Sciatic nerve (tissue), 2 donors: ENCODE results near the gene DENND2C. TPM values are rescaled to one million over a fixed set of nuclear protein-coding genes. Genes with fewer than 3 reads are reported as not detected.

ENCODE experiments used
- ATAC-seq: fragments of 200-7000 bp; cut with Tn5 transposase; one replicate; pipeline ENCODE4 v1.9.1; 2020; ENCODE audit warnings: mild to moderate bottlenecking, moderate library complexity
- DNase-seq: peaks from one replicate; pipeline ENCODE4 v3.0.0-alpha.2; 2020; ENCODE audit warnings: low spot score
- intact Hi-C: fragments of 100-400 bp; cut with DNase I; formaldehyde crosslinking; loops from one replicate; pipeline ENCODE4 v1.14.2; 2022
- total RNA-seq: library from RNA; stranded (reverse); fragmentation: NEBNext Ultra II Directional; extraction: Animal tissue kit (Norgen Biotek cat#: 25700); gene quantifications from one replicate; pipeline ENCODE4 v1.2.1, GENCODE V29; 2021
- donor health status: DM: no; HTN: no; CAD: no.
- donor health status: DM: no; HTN: no; CAD: no.

DENND2C gene
- total RNA-seq, 1 donor from 2014 or later: 4.5 TPM

DNA sequence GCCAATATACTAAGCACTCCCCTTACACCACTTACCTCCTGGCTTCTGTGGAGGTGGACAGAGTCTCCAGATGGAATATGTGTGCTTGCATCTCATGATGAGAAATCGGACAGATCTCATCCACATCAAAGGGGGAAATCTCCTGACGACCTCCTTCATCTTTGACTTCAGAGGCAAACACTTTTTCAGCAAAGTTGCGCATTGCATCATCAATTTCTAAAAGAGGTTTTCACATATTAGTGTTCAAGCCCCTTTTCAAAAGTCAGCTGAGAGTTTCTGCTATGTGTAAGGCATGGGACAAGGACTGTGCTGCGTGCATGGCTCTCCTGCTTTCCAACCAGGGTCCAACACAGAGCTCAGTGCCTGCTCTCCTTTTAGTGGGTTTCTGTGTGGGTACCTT lies 18.7 kb upstream of the DENND2C start:
- DNase-seq: no peak
- ATAC-seq: no peak
- intact Hi-C loops: no loop called here

DNA sequence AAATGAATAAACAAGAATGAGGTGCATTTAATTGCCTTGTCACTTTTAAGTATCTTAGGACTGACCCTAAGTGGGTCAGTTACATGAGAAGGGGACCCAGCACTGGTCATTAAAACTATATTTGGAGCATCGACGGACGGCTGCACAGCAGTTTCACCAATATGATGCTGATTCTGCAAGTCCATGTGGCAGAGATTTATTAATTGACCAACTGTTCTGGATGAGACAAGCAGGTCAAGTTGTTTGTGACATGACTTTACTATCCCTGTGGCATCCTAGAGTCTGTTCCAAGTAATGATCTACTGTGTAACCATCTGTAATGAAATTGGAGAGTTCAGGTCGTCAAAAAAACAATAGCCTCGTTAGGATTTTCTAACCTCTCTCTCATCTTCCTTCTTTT lies 16.0 kb upstream of the DENND2C start:
- DNase-seq: no peak
- ATAC-seq: no peak
- intact Hi-C loops: no loop called here

DNA sequence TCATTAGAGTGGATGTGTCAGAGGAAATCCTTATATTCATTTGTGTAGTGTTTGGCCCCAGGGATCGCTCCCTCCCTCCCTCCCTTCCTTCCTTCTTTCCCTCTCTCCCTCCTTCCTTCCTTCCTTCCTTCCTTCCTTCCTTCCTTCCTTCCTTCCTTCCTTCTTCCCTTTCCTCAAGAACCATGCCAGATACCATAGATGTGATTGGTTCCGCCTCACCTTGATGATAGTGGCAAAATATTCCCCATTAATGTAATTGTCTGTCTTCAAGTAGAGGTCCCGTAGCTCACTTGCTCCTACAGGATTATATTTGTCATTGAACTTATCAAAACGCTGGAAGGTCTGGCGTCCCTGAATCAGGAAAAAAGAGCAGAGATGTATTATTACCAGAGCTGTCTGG lies 7.8 kb upstream of the DENND2C start:
- intact Hi-C loops: no loop called here
- DNase-seq (no peak), ATAC-seq (no peak)

DNA sequence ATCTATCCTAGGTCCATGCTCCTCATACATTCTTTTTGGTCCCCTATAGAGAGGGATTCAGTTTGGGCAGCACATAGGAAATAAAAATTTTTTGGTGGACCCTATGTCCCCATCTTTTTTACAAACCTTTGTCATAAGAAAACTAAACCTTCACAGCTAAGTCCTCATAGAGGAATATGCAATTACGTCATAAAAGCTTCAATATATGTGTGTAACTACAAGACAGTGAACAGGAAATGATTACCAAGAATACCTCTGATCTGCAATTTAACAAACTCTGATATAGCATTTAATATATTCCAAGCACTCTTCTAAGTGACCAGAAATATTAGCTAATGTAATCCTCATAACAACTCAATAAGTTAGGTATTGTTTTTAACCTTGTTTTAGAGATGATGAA lies 6.3 kb upstream of the DENND2C start:
- DNase-seq (no peak), ATAC-seq (no peak)
- intact Hi-C loops: no loop called here

DNA sequence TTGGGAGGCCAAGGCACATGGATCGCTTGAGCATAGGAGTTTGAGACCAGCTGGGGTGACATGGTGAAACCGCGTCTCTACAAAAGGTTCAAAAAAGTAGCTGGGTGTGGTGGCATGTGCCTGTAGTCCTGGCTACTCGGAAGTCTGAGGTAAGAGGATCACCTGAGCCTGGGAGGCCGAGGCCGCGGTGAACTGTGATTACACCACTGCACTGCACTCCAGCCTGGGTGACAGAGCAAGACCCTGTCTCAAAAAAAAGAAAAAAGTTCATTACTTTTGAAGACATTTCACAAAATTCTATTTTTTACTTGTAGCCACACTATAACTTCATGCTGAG lies 2.1 kb upstream of the DENND2C start:
- intact Hi-C loops: no loop called here

DNA sequence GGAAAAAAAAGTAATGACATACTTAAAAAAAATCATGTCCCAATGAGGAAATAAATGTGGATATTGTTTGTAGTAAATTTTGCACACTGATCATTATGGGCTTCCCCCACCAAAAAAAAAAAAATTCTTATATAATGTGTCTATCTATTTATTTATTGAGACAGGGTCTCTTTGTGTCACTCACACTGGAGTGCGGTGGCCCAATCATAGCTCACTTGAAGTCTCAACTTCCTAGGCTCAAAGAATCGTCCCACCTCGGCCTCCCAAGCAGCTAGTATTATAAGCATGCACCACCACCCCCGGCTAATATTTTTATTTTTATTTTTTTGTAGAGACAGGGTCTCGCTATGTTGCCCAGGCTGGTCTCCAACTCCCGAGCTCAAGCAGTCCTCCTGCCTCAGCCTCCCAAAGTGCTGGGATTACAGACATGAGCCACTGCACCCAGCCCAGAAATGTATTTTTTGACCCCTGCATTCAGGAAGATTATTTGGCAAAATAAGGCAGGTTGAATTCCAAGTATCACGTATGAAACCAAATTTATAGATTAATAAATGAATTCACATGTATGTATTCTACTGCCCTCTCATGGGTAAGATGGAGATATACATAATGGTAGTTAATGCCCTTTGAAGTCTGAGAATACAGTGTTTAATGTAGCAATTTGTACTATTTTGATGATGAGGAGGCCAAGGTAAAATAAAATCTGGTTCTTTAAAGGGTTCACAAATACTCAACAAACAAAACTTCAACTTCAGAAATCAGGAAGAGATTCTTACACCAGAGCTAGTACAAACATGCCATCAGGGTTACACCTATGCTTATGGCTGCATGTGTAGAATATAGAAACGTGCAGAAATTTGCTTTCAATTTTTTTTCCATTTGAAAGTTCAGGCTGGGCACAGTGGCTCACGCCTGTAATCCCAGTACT lies 1.4 kb upstream of the DENND2C start:
- intact Hi-C loops: no loop called here
- ATAC-seq (no peak), DNase-seq (no peak)

More for the DNA sequence above, 2.1 kb upstream of the DENND2C start:
- ATAC-seq (no peak), DNase-seq (no peak)

DNA sequence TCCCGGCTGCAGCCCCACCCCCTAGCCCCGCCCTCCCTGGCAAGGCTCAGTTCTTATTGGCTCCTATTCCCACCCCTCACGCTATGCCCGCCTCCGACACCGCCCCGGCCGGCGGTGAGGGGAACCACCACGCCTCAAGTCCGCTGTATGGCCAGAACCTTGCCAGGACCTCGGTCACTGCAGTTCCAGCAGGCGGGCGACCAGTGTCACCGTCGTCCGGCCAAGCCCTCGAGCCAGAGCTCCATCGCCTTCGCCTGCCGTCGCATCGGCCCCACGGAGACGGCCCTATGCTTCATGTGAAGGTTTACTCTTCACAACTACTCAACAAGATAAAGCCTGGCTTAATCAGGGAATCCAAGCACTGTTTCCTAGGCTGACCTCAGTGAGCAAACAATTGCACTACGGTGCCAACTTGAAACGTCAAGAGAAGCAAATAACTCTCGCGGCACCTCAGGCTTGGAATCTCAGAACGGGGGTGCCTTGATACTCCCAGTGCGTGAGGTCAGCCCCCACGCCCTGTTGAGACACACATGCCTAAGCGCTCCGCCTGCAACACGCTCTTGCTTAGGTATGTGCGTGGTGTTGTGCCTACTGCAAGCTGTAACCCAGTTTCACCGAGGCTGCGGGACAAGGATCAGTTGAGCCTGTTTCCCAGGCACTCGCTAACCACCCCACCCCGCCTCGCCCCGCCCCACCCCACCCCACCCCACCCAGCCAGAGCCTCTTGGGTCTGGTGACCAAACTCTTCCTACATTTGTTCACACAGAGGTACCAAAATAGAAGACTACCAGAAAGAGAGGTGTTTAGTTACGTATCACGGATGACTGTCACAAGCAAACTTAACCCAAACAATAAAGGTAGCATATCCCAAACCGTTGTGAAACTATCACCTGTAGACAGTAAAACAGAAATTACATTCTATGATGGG lies 498 bp upstream of the DENND2C start:
- DNase-seq (peak; percentile 96), ATAC-seq (peak; percentile 100)
- intact Hi-C loops: no loop called here

DNA sequence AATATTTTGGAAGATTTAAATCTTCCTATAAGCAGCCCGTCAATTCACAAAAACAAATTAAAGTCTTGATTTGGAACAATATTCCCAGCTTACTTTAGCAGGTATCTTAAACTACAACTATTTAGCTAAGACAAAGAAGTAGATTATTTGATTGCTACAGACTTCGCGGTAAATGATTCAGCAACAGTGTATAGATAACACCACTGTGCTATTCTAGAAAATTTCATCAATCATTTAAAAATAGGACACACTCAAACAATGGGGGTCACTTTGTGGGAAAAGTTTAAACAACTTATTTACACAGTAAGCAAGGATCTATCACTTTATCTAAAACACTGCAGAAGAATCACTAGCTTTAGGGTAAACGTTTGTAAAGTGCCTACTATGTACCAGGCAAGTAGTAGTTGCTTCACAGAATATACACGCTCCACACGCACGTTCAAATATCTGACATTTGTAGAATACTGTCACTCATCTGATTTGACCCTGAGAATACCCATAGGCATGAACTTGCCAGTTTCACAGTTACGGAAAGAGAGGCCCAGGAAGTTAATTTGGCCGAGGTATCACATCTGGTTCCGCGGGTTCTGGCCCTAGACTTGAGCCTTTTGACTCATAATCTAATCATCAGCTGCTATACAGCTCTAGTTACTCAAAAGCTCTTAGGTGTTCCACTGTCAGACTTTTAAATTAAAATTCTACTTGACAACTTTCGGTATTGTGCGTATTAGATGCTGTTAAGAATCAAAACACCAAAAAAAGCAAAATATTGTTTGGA lies 876 bp downstream of the DENND2C start:
- intact Hi-C loops: no loop called here
- DNase-seq (no peak), ATAC-seq (peak; percentile 21)

DNA sequence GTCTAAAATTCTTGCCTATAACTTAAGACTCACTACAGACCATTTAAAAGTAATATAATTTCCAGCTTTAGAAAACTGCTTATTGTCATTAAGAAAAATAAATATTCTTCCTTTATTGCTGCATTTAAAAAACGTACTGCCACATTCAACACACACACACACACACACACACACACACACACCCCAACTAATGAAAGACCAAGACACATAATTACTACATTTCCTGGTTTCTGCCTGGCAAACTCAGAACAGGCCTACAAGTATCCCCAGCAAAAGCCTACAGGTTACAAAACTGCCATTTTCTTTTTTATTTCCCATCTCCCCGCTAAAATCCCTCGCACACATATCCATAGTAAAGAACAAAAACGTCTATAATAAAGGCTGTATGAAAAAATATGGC lies 1.5 kb downstream of the DENND2C start:
- DNase-seq (no peak), ATAC-seq (no peak)
- intact Hi-C loops: no loop called here

DNA sequence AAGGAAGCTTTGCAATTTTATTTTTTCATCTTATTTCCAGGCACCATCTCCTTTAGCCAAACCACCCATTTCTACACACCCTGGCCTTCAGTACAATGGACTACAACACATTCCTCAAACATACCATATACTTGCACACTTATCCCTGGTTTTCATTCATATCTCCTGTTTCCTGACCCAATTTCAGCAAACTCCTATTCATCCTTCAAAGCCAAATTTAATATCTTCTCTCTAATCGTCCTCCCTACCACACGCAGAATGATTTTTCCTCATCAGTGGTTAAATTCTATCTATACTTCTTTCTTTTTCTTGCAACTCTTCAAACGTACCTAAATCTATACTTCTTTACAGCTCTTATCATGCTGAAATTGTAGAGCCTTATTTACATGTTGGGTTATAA lies 2.9 kb downstream of the DENND2C start:
- intact Hi-C loops: no loop called here
- ATAC-seq: no peak
- DNase-seq: no peak

DNA sequence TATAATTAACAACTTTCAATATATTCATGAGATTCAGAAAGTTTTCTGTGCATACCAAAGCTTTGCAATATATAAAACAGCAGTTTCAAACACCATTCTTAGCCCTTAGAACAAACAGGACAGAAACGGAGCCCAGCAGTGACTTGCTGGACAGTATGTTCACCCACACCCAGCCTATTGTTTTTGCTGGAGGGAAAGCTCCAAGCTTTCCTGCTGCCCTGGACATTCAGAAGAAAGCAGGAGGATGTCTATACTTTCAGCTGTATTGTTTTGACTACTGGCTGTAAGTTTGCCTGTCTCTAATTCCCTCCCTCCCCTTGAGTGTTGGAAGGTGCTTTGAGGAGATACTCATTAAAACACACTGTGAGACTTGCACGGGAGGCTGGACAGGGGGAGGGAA lies 9.6 kb downstream of the DENND2C start:
- ATAC-seq: no peak

DNA sequence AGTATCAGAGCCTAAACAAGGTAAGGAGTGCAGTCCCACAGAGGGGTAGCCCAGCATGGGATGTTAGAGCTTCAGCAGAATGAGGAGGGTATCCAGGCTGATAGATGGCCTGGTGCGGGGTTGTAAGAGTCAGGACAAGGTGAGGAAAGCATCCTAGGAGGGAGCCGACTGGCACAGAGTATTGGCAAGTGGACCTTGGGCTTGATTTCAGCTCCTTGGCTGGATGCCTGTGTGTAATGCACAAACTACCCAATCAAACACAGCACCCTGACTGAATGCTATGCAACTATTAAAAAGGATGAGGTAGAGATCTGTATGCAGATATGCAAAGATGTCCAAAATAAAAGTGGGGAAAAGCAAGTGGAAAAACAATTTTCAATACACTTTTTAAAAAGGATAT lies 18.0 kb downstream of the DENND2C start:
- intact Hi-C loops: no loop called here
- no peak for ATAC-seq
- no peak for DNase-seq

More for the DNA sequence above, 9.6 kb downstream of the DENND2C start:
- no peak for DNase-seq
- intact Hi-C loops: no loop called here

DNA sequence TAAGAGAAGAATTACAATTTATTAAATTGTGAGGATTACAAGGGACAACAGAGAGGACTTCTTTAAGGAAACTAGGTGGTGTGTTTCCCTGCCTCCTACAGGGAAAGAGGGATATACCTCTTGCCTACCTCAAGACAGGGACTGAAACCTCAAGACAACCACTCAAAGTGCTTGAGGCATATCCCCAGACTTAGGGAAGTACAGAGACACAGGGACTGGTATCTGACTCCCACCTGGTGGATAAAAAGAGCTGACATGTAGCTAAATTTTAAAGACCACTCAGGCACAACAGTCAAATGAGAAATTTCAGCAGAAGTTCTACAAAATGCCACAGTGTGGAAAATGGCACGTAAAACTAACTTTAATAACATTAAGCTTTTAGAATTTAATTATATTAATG lies 21.3 kb downstream of the DENND2C start:
- no peak for ATAC-seq
- intact Hi-C loops: no loop called here
- DNase-seq: no peak

DNA sequence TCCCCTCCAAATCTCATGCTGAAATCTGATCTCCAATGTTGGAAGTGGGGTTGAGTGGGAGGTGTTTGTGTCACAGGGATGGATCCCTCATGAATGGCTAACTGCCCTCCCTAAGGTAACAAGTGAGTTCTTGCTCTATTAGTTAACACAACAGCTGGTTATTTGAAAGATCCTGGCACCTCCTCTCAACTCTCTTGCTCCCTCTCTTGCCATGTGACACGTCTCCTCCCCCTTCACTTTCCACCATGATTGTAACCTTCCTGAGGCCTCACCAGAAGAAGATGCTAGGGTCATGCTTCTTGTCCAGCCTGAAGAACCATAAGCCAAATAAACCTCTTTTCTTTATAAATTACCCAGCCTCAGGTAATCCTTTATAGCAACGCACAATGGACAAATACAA lies 28.5 kb downstream of the DENND2C start:
- intact Hi-C loops: no loop called here
- DNase-seq: no peak
- no peak for ATAC-seq

DNA sequence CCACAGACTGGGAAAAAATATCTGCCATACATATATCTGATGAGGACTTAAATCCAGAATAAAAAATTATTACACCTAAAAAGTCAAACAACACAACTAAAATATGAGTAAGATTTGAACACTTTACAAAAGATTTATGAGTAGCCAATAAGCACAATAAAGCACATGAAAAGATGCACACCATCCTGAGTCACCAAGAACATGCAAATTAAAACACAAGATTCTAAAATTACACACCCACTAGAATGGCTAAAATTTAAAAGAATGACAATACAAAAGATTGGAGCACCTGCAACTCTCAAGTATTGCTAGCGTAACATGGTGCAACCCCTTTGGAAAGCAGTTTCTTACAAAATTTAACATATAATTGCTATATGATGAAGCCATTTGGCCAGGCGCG lies 30.9 kb downstream of the DENND2C start:
- no peak for DNase-seq
- intact Hi-C loops: no loop called here
- no peak for ATAC-seq

DNA sequence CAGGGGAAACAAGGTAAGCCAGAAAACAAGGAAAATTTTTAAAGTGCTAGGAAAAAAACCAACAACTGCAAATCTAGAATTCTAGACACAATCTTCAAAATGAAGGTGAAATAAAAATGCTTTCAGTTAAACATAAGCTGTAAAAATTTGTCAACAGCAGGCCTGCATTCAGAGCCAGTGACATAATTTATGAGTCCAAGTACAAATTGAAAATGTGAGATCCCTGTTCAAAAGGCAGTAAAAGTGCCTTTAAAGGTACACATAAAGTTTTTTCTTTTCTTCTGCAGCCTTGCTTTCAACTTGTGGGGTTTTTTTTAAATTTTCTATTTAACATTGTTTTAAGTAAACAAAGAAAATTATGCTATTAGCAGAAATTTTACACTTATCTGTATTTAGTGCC lies 37.4 kb downstream of the DENND2C start:
- ATAC-seq (no peak), DNase-seq (no peak)
- intact Hi-C loops: no loop called here

DNA sequence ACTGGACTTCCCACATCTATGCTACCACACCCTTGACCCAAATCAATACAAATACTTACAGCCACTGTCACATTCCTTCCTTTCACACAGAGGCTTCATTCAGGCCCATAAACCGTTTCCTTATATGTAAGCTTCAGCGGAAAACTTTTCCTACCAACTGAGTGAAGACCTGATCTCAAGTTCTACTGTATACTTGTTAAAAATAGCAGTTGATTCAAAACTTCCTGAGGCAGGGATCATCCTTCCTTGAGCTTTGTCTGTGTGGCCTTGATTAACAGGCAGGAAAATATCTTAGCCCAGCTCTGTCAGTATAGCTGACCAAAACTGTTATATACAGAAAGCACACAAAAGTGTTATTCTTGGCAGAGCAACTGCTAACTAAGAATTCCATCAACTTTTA lies 42.7 kb downstream of the DENND2C start:
- ATAC-seq: no peak
- intact Hi-C loops: no loop called here
- no peak for DNase-seq

DNA sequence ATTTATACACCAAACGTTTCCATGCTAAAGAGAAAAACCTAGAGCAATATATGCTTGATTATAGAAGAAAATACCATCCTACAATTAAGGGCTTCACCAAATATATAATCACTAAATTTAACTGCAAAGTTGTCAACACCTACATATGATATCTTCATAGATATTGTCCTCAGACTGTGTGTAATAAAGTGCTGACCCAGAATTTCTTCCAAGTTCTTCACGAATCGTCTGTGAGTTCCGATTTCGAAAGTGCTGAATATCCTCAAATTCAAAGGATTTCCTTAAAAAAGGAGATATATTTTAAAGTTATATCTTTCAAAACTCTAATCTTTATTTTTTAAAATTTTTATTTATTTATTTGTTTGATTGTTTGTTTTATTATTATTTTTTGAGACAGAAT lies 46.5 kb downstream of the DENND2C start:
- no peak for ATAC-seq
- no peak for DNase-seq
- intact Hi-C loops: no loop called here

DNA sequence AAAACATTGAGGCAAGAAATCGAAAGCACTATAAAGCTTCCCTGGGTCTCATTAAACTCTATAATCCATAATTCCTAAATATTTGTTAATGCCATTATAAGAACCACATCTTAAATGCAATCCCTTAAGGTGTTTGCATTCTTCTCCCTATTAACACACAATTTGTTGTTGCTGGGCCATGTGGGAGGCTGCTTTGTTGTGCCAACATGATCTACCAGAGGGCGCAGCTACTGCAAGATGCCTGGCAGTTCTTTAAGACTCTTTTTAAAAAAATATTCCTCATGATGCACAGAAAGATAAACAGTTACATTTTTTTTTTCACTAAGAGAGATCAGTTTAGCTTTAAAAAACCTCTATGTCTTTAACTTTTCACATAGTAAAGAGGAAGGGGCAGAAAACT lies 49.4 kb downstream of the DENND2C start:
- ATAC-seq: no peak
- intact Hi-C loops: no loop called here
- no peak for DNase-seq
